HEK293T (cell line): ENCODE results near the gene SURF4.

ENCODE experiments used
- ARNT ChIP-seq: fragments of 450-650 bp; IDR thresholded peaks from 2 replicates; pipeline ENCODE4 v1.6.1; 2017; ENCODE audit warnings: mild to moderate bottlenecking
- FOXA1 ChIP-seq: fragments of 450-650 bp; IDR thresholded peaks from 2 replicates; pipeline ENCODE4 v1.6.1; 2016; ENCODE audit warnings: mild to moderate bottlenecking
- FOXK2 ChIP-seq: fragments of 450-650 bp; IDR thresholded peaks from 2 replicates; pipeline ENCODE4 v1.6.1; 2016; ENCODE audit warnings: mild to moderate bottlenecking
- FOXM1 ChIP-seq: fragments of 450-650 bp; IDR thresholded peaks from 2 replicates; pipeline ENCODE4 v1.6.1; 2017; ENCODE audit warnings: mild to moderate bottlenecking, borderline replicate concordance
- L3MBTL2 ChIP-seq: fragments of 450-650 bp; conservative IDR thresholded peaks from 2 replicates; pipeline ENCODE4 v1.6.1; 2016; ENCODE audit warnings: mild to moderate bottlenecking
- PKNOX1 ChIP-seq: fragments of 450-650 bp; IDR thresholded peaks from 2 replicates; pipeline ENCODE4 v1.6.1; 2016
- SP1 ChIP-seq: fragments of 450-650 bp; IDR thresholded peaks from 2 replicates; pipeline ENCODE4 v1.6.1; 2017
- SUZ12 ChIP-seq: fragments of 450-650 bp; IDR thresholded peaks from 2 replicates; pipeline ENCODE4 v1.6.1; 2016; ENCODE audit warnings: mild to moderate bottlenecking

- TF ChIP-seq FOXK2 = no peak
- TF ChIP-seq FOXA1 = no peak
- no peak for TF ChIP-seq ARNT
- TF ChIP-seq PKNOX1 = peak; percentile 93
- TF ChIP-seq SUZ12 = no peak
- TF ChIP-seq FOXM1 = no peak
- TF ChIP-seq L3MBTL2 = no peak
- TF ChIP-seq SP1 = no peak
These were observed 43.1 kb upstream of the SURF4 start for GRCh38 chr9:133419005-133419404.
